GM10266 (cell line): ENCODE results near the gene RALGAPB.

ENCODE experiments used
- DNase-seq: peaks from one replicate; pipeline ENCODE4 v3.0.0; 2012; ENCODE audit errors: extremely low spot score
- CTCF ChIP-seq: IDR thresholded peaks from 2 replicates; pipeline ENCODE4 v1.5.1; 2012; ENCODE audit warnings: mild to moderate bottlenecking, low read depth; ENCODE audit not compliant: control insufficient read depth, insufficient read depth; ENCODE audit errors: missing control alignments

Gene RALGAPB

GRCh38 chr20:38515631-38516030, 43.0 kb downstream of the RALGAPB start:
- no peak for TF ChIP-seq CTCF
- no peak for DNase-seq

- no peak for TF ChIP-seq CTCF
- no peak for DNase-seq
Measured at GRCh38 chr20:38519426-38519825, 46.8 kb downstream of the RALGAPB start.

- no peak for DNase-seq
- TF ChIP-seq CTCF, result no peak
Measured at GRCh38 chr20:38520261-38520660, 47.6 kb downstream of the RALGAPB start.

GRCh38 chr20:38523697-38524096, 51.1 kb downstream of the RALGAPB start:
- no peak for DNase-seq
- no peak for TF ChIP-seq CTCF

GRCh38 chr20:38528167-38528566, 55.5 kb downstream of the RALGAPB start:
- no peak for DNase-seq
- TF ChIP-seq CTCF, result no peak

- TF ChIP-seq CTCF, result no peak
- no peak for DNase-seq
Measured at GRCh38 chr20:38531021-38531420, 58.4 kb downstream of the RALGAPB start.

GRCh38 chr20:38534756-38535155, 62.1 kb downstream of the RALGAPB start:
- DNase-seq, result no peak
- TF ChIP-seq CTCF, result no peak
